GM12878 (cell line): ENCODE data around the gene SURF4. TPM values are rescaled to one million over a fixed set of nuclear protein-coding genes. Genes with fewer than 3 reads are reported as not detected.
A peak's percentile ranks its signal among the peaks of the same experiment; 100 is the strongest.

Source experiments
- ATAC-seq: fragments of 200-7000 bp; cut with Tn5 transposase; 3 replicates; pipeline ENCODE4 v1.9.1; 2020; ENCODE audit warnings: mild to moderate bottlenecking, moderate library complexity
- BruUV-seq: library from RNA; stranded (reverse); fragments of 400-500 nt; replicated peaks from 2 replicates; lab custom pipeline; 2021; lab: Mats Ljungman, UMichigan
- CTCF ChIA-PET: fragments of 300-600 bp; sonication (Branson Sonifier 250); formaldehyde crosslinking; extraction: SDS; loops from one replicate; lab custom pipeline; 2021; ENCODE audit warnings: inconsistent platforms; lab: Yijun Ruan, JAX
- POLR2A ChIA-PET: fragments of 350-600 bp; formaldehyde crosslinking; extraction: SDS; loops from one replicate; lab custom pipeline; 2021; ENCODE audit warnings: inconsistent platforms; lab: Charles Lee
- RAD21 ChIA-PET: fragments of 300-600 bp; sonication (Branson Sonifier 250); formaldehyde crosslinking; loops from one replicate; lab custom pipeline; 2023; ENCODE audit warnings: antibody characterized with exemption; ENCODE audit not compliant: unreplicated experiment; lab: Charles Lee
- SMC1A ChIA-PET: fragments of 300-600 bp; sonication (Branson Sonifier 250); formaldehyde crosslinking; loops from one replicate; lab custom pipeline; 2023; ENCODE audit not compliant: unreplicated experiment, uncharacterized antibody; lab: Charles Lee
- DNase-seq: peaks from one replicate; pipeline ENCODE4 v3.0.0-alpha.2; 2011; ENCODE audit warnings: low read depth, low spot score
- FAIRE-seq: peaks from 3 replicates; lab custom pipeline; 2011; peaks lifted over from hg19 to GRCh38; lab: Jason Lieb, UNC
- H2AFZ ChIP-seq: 2 replicates; pipeline ENCODE4 v1.6.0; 2011; ENCODE audit warnings: low read depth, low read length, control low read depth; ENCODE audit not compliant: control insufficient read depth
- H3K27ac ChIP-seq: 2 replicates; pipeline ENCODE4 v1.5.1; 2011; ENCODE audit warnings: control low read depth; ENCODE audit not compliant: control insufficient read depth, insufficient read depth
- H3K27me3 ChIP-seq, 2 experiments: replicated peaks in 1 of 2; 2 replicates each; pipeline versions ENCODE4 v1.6.0 to v1.6.1; 2011; ENCODE audit warnings: low read length in 1 of 2; ENCODE audit not compliant: control insufficient read depth in 2 of 2, insufficient read depth in 2 of 2
- H3K36me3 ChIP-seq, 2 experiments: 2 replicates each; pipeline ENCODE4 v1.5.1; 2011; ENCODE audit warnings: low read length in 1 of 2; ENCODE audit not compliant: control insufficient read depth in 2 of 2, insufficient read depth in 2 of 2
- H3K4me1 ChIP-seq: 2 replicates; pipeline ENCODE4 v1.6.1; 2011; ENCODE audit warnings: mild to moderate bottlenecking, low read length, moderate library complexity, mixed read lengths; ENCODE audit not compliant: control insufficient read depth, insufficient read depth
- H3K4me2 ChIP-seq: 2 replicates; pipeline ENCODE4 v1.6.0; 2011; ENCODE audit warnings: control low read depth; ENCODE audit not compliant: control insufficient read depth, insufficient read depth
- H3K4me3 ChIP-seq: fragments of 200-600 bp; sonication (generic); 2 replicates; pipeline ENCODE4 v1.5.1; 2016
- H3K79me2 ChIP-seq: 2 replicates; pipeline ENCODE4 v1.6.0; 2011; ENCODE audit warnings: low read length; ENCODE audit not compliant: control insufficient read depth, insufficient read depth
- H3K9ac ChIP-seq: 2 replicates; pipeline ENCODE4 v1.8.0; 2011; ENCODE audit warnings: low read length, control low read depth, mixed read lengths; ENCODE audit not compliant: control insufficient read depth, insufficient read depth
- H3K9me3 ChIP-seq: replicated peaks from 3 replicates; pipeline ENCODE4 v1.5.1; 2011; ENCODE audit warnings: mild to moderate bottlenecking, low read length; ENCODE audit not compliant: control insufficient read depth, insufficient read depth
- H4K20me1 ChIP-seq: 2 replicates; pipeline ENCODE4 v1.6.0; 2011; ENCODE audit not compliant: control insufficient read depth, insufficient read depth
- ATF2 ChIP-seq: IDR thresholded peaks from 2 replicates; pipeline ENCODE4 v1.6.1; 2012; ENCODE audit warnings: low read length, inconsistent platforms
- CREB1 ChIP-seq: IDR thresholded peaks from 2 replicates; pipeline ENCODE4 v1.6.1; 2012; ENCODE audit warnings: low read depth, mild to moderate bottlenecking, inconsistent platforms
- MEF2A ChIP-seq: IDR thresholded peaks from 2 replicates; pipeline ENCODE4 v1.6.1; 2011; ENCODE audit warnings: low read depth, mild to moderate bottlenecking, low read length, moderate library complexity; ENCODE audit not compliant: insufficient read depth
- SMAD1 ChIP-seq: fragments of 450-650 bp; IDR thresholded peaks from 2 replicates; pipeline ENCODE4 v1.6.1; 2018; ENCODE audit warnings: mild to moderate bottlenecking, low read depth; ENCODE audit not compliant: partially characterized antibody
- SREBF2 ChIP-seq: IDR thresholded peaks from 2 replicates; pipeline ENCODE4 v1.6.1; 2012; ENCODE audit warnings: mild to moderate bottlenecking, low read length
- ZSCAN29 ChIP-seq: fragments of 450-650 bp; IDR thresholded peaks from 2 replicates; pipeline ENCODE4 v1.6.1; 2017; ENCODE audit warnings: mild to moderate bottlenecking, moderate library complexity
- WGBS: methylation state at CpG from one replicate; pipeline ENCODE4 v1.1.6; 2016; ENCODE audit warnings: low lambda C conversion rate; ENCODE audit not compliant: insufficient replicate concordance, insufficient coverage; ENCODE audit errors: missing lambda C conversion rate; 5-methylcytosine and 5-hydroxymethylcytosine counted together
- in situ Hi-C: fragments of 300-500 bp; cut with MboI; formaldehyde crosslinking; loops from 9 replicates; pipeline ENCODE4 v1.14.3; 2018; ENCODE audit warnings: mixed read lengths
- intact Hi-C: fragments of 100-400 bp; cut with micrococcal nuclease; formaldehyde crosslinking; loops from one replicate; pipeline ENCODE4 v1.14.2; 2022; ENCODE audit not compliant: unreplicated experiment
- polyA plus RNA-seq, 11 experiments: library from polyadenylated mRNA; depleted of rRNA in 4 of 11; unstranded in 6 of 11; stranded (reverse) in 5 of 11; fragments of >200 nt; fragmentation: Nextera tagmentation in 4 of 11; fragmentation: Illumina TruSeq in 1 of 11; extraction: Ambion mirVana in 4 of 11; extraction: Trizol in 1 of 11; gene quantifications; 1 replicate in 1 of 11; 2 replicates in 10 of 11; pipeline versions ENCODE4 v1.2.1 to v1.2.3, GENCODE V29; 2011 to 2016; ENCODE audit warnings: inconsistent platforms in 2 of 11, missing spikeins in 2 of 11, low read depth in 1 of 11
- total RNA-seq, 4 experiments: library from RNA; depleted of rRNA in 3 of 4; stranded (reverse); fragments of >200 nt in 3 of 4; fragmentation: Illumina TruSeq in 1 of 4; extraction: Trizol in 1 of 4; gene quantifications; 2 replicates each; pipeline versions ENCODE4 v1.2.1 to v1.2.3, GENCODE V29; 2013 to 2021

The SURF4 gene
- total and polyA plus RNA-seq, 10 of the 15 experiments (the other 5 are each of a cell fraction or from before 2014, with no cell fraction given): 6.4 to 134 (median 78.7) TPM

DNA sequence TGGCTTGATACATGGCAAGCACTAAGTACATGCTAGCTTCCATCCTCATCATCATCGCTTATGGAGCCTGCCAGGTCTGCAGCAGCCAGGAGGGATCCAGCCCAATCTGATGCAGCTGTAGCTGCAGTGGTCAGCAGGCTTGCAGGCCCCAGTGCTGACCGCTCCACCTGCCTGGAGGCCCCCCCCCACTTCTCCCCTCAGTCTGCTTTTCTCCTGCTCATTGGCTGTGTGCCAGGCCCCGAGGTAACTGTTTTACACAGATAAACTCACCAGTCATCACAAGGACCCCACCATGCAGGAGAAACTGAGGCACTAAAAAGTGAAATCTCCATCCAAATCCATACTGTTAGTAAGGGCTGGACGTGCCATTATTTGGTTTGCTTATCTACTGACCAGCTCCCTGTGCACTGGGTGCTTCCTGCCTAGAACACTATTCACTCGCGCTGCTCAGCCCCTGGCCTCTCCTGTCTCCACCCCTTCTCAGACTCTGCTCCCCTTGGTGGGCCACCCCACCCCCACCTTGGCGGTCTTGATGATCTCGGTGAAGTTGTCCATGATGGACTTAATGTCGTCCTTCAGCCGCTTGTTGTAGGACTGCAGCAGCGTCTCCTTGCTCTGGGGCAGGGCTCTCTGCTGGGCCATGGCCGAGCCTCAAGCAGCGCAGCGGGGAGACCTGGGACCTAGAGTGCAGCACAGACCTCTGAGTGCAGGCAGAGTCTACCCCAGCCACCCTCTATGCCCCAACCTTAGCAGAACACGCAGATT is 29.7 kb downstream of the SURF4 start:
- TF ChIP-seq SMAD1 (no peak), MEF2A (no peak), CREB1 (no peak), ATF2 (no peak), ZSCAN29 (no peak), SREBF2 (no peak)
- ChIA-PET CTCF (interaction anchor here (0.8 to 0.9 kb wide), 2 partner anchors 9 to 12 kb away, joined by 3 read pairs; no protein-coding TSS in a partner anchor), SMC1A (no interaction called here), RAD21 (no interaction called here), POLR2A (interaction anchor here (1.1 kb wide), 1 partner anchor 10 kb away, joined by 3 read pairs; the partner anchor contains the start of genes SURF1 and SURF2)
- no peaks in the 10 kb centered on the region for H4K20me1 ChIP-seq
- no peak overlapping the region for H3K27ac ChIP-seq
- intact Hi-C loops (loop anchor here (5.0 kb wide), 1 partner anchor 131 kb away; the partner anchor contains the start of gene SLC2A6), in situ Hi-C loops (no loop called here)
- 48% methylated on average over 15 of the region's 15 CpGs for WGBS
- peak overlapping the region; percentile 99 for H3K4me3 ChIP-seq
- H3K27me3 ChIP-seq: no peaks in the 10 kb centered on the region
- DNase-seq (no peak), ATAC-seq (no peak), FAIRE-seq (no peak)
- no peaks in the 10 kb centered on the region for H3K9me3 ChIP-seq
- H3K4me1 ChIP-seq: peaks cover 17% of the 10 kb centered on the region
- H3K9ac ChIP-seq: peak overlapping the region; percentile 90
- H2AFZ ChIP-seq: no peak overlapping the region
- TSS peak; percentile 55 for BruUV-seq
- H3K4me2 ChIP-seq: peak overlapping the region; percentile 82
- peaks cover 28 to 31% of the 10 kb centered on the region in 2 experiments for H3K36me3 ChIP-seq
- peaks cover 47% of the 10 kb centered on the region for H3K79me2 ChIP-seq
